Mesothelial cell of epicardium (in vitro differentiated cells): Measurements from ENCODE around the gene RAB40A. TPM values are rescaled to one million over a fixed set of nuclear protein-coding genes. Genes with fewer than 3 reads are reported as not detected.

Experiments
- DNase-seq, 2 experiments: peaks; one replicate each; pipeline ENCODE4 v3.0.0; 2021; ENCODE audit warnings: low spot score in 2 of 2; ENCODE audit not compliant: unreplicated experiment in 2 of 2
- H3K27ac Mint-ChIP-seq: 2 replicates; pipeline ENCODE4 v1.8.0; 2021; ENCODE audit warnings: mixed read lengths
- H3K27me3 Mint-ChIP-seq: 2 replicates; pipeline ENCODE4 v1.8.0; 2021; ENCODE audit warnings: low read depth, mixed read lengths
- H3K36me3 Mint-ChIP-seq: 2 replicates; pipeline ENCODE4 v1.8.0; 2021; ENCODE audit warnings: mixed read lengths
- H3K4me1 Mint-ChIP-seq: 2 replicates; pipeline ENCODE4 v1.8.0; 2021; ENCODE audit warnings: mixed read lengths
- H3K4me3 Mint-ChIP-seq: 2 replicates; pipeline ENCODE4 v1.8.0; 2021; ENCODE audit warnings: mild to moderate bottlenecking, moderate library complexity, mixed read lengths
- H3K9me3 Mint-ChIP-seq: 2 replicates; pipeline ENCODE4 v1.8.0; 2021; ENCODE audit warnings: mixed read lengths
- total RNA-seq: library from RNA; stranded (reverse); gene quantifications from 3 replicates; pipeline ENCODE4 v1.2.1, GENCODE V29; 2021
- TF ChIP-seq, protein P1 (sequence below): fragments of 200-600 bp; sonication (generic); IDR thresholded peaks from one replicate; pipeline ENCODE4 v1.5.0; 2021; ENCODE audit warnings: antibody characterized with exemption; ENCODE audit not compliant: unreplicated experiment

The RAB40A gene
- total RNA-seq, 1 donor from 2014 or later = 0.78 TPM

DNA sequence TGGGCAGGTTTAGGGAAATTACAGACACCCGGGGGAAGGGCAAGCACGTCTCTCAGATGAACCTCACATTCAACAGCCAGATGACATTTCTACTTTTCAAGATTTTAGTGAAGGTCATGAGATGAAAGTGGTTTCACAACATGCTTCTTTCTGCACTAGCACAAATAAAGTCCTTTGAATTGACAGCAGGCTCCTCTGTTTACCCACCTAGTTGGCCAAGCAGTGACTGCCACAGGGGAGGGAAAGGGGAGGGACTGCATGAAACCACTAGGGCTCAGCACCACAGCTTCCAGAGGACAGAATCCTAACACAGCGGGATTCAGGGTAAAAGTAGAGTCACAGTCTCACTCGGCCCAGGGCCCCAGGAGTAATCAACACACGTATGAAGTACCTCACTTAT lies 6.2 kb downstream of the RAB40A start:
- DNase-seq = no peak
- Mint-ChIP-seq H3K4me1 (peaks cover 3% of the 10 kb centered on the region), H3K9me3 (peaks cover 7% of the 10 kb centered on the region)

DNA sequence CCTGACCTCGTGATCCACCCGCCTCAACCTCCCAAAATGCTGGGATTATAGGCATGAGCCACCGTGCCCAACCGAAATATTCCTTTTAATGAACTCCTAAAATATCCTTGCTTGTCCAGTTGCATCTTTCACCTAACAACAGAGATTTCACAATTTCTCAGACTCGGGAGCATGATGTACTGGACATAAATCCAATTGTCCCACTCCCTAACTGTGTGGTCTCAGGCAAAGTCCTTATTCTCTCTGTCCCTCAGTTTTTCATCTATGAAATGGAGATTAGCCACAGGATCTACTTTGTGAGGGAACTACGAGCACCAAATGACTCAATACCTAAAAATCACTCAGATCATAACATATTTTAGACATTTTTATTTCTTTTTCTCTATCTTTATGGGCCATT lies 9.3 kb downstream of the RAB40A start:
- TF ChIP-seq, protein P1, sequence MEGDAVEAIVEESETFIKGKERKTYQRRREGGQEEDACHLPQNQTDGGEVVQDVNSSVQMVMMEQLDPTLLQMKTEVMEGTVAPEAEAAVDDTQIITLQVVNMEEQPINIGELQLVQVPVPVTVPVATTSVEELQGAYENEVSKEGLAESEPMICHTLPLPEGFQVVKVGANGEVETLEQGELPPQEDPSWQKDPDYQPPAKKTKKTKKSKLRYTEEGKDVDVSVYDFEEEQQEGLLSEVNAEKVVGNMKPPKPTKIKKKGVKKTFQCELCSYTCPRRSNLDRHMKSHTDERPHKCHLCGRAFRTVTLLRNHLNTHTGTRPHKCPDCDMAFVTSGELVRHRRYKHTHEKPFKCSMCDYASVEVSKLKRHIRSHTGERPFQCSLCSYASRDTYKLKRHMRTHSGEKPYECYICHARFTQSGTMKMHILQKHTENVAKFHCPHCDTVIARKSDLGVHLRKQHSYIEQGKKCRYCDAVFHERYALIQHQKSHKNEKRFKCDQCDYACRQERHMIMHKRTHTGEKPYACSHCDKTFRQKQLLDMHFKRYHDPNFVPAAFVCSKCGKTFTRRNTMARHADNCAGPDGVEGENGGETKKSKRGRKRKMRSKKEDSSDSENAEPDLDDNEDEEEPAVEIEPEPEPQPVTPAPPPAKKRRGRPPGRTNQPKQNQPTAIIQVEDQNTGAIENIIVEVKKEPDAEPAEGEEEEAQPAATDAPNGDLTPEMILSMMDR = no peak
- Mint-ChIP-seq H3K4me1 (peaks cover 3% of the 10 kb centered on the region), H3K9me3 (no peaks in the 10 kb centered on the region), H3K36me3 (no peaks in the 10 kb centered on the region), H3K27ac (no peak overlapping the region), H3K4me3 (no peak overlapping the region), H3K27me3 (no peaks in the 10 kb centered on the region)
- DNase-seq = no peak

More for the DNA sequence above, 6.2 kb downstream of the RAB40A start:
- TF ChIP-seq, protein P1 = no peak
- no peak overlapping the region for H3K27ac Mint-ChIP-seq
- no peaks in the 10 kb centered on the region for H3K27me3 Mint-ChIP-seq
- H3K4me3 Mint-ChIP-seq = no peak overlapping the region
- no peaks in the 10 kb centered on the region for H3K36me3 Mint-ChIP-seq

DNA sequence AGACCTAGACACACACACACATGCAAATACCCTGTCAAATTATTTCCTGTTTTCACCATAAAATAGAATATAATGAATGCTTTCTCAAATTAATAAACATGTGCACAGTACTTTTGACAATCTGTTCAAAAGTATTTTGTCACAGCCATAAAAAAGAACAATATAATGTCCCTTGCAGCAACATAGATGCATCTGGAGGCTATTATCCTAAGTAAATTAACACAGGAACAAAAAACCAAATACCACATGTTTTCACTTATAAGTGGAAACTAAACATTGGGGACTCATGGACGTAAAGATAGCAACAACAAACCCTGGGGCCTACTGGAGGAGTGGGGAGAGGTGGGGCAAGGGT lies 15.5 kb downstream of the RAB40A start:
- H3K27me3 Mint-ChIP-seq = no peaks in the 10 kb centered on the region
- H3K36me3 Mint-ChIP-seq = no peaks in the 10 kb centered on the region
- no peak for DNase-seq
- peaks cover 12% of the 10 kb centered on the region for H3K4me1 Mint-ChIP-seq
- H3K27ac Mint-ChIP-seq = no peak overlapping the region
- H3K9me3 Mint-ChIP-seq = peaks cover 7% of the 10 kb centered on the region
- H3K4me3 Mint-ChIP-seq = no peak overlapping the region
- TF ChIP-seq, protein P1 = no peak

DNA sequence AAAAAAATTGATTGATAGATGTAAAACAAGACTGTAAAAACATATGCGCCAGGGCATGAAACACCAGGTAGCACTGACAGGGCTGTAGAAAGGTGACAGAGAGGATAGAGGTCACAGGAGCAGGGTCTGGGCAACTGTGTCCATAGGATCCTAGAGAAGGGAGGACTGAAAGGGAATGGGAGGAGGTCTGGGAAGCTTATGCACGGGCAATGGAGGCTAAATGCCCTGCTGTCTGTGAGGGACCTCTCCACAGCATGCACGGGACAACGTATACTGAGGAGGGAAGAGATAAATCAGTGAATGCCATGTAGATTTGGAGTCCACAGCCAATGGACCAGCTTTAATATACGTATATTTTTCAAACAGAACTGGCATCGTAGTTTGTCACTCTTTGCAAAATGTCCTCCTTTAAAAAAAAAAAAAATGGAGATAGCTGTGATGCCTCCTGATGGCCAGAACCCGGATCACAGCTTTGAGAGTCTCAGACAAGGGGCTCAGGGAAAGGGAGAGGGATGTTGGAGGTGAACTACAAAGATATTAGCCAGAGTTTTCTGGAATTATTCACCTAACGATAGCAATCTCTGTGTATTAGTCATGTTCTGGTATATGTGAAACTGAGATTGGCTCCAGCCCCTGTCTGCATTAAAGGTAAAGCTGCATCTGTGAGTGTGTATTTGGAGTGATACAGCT lies 16.0 kb downstream of the RAB40A start:
- Mint-ChIP-seq H3K9me3 (peaks cover 7% of the 10 kb centered on the region), H3K4me3 (no peak overlapping the region), H3K36me3 (no peaks in the 10 kb centered on the region), H3K4me1 (peaks cover 9% of the 10 kb centered on the region), H3K27ac (no peak overlapping the region), H3K27me3 (no peaks in the 10 kb centered on the region)
- DNase-seq = no peak
- TF ChIP-seq, protein P1 = no peak

DNA sequence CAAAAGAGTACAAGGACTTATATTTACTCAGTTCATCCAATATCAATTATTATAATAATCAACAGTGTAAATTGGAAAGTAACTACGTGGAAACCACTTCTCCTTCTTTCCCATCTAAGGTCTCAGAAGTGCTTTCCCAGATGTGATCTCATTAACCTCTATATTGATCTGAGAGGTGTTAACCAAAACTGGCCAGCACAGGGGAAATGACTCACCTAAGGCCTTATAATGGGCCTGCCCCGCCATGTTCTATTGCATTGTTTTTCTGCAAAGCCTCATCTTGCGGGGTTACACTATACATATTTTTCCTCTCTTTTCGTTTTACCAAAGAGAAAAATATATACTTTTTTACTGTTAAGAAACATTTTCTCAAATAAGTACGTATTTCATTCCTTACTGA lies 20.5 kb downstream of the RAB40A start:
- TF ChIP-seq, protein P1 = no peak
- DNase-seq = no peak
- Mint-ChIP-seq H3K27me3 (no peaks in the 10 kb centered on the region), H3K4me1 (peaks cover 9% of the 10 kb centered on the region), H3K9me3 (peaks cover 27% of the 10 kb centered on the region), H3K4me3 (no peak overlapping the region), H3K27ac (no peak overlapping the region), H3K36me3 (peaks cover 2% of the 10 kb centered on the region)
